GM12878 (cell line): Measurements from ENCODE around the gene ARHGEF18.

ENCODE experiments used
- CTCF ChIP-seq, 3 experiments: IDR thresholded peaks in 2 of 3; conservative IDR thresholded peaks in 1 of 3; 2 replicates each; pipeline ENCODE4 v1.5.1; 2011; ENCODE audit warnings: low read depth in 3 of 3, low read length in 3 of 3, mild to moderate bottlenecking in 3 of 3, control low read depth in 2 of 3, moderate library complexity in 2 of 3, inconsistent platforms in 1 of 3, mixed read lengths in 1 of 3; ENCODE audit not compliant: control insufficient read depth in 2 of 3, insufficient read depth in 1 of 3; ENCODE audit errors: extremely low read depth in 1 of 3
- E2F4 ChIP-seq: IDR thresholded peaks from 2 replicates; pipeline ENCODE4 v1.6.1; 2012; ENCODE audit warnings: low read depth, low read length, improper control_type of control experiment
- EZH2 ChIP-seq: IDR thresholded peaks from 2 replicates; pipeline ENCODE4 v1.6.1; 2012; ENCODE audit warnings: low read depth, mild to moderate bottlenecking, control low read depth, inconsistent platforms, low read length, borderline replicate concordance; ENCODE audit not compliant: control insufficient read depth
- GABPA ChIP-seq: IDR thresholded peaks from 2 replicates; pipeline ENCODE4 v1.6.1; 2014; ENCODE audit warnings: antibody characterized with exemption, low read depth, mild to moderate bottlenecking, inconsistent platforms
- JUND ChIP-seq: IDR thresholded peaks from 2 replicates; pipeline ENCODE4 v1.6.1; 2012; ENCODE audit warnings: low read depth, mild to moderate bottlenecking, low read length, improper control_type of control experiment, moderate library complexity
- MXI1 ChIP-seq: fragments of 150-350 bp; IDR thresholded peaks from 2 replicates; pipeline ENCODE4 v1.6.1; 2011; ENCODE audit warnings: low read depth, mild to moderate bottlenecking, inconsistent platforms, low read length, improper control_type of control experiment
- NR2C2 ChIP-seq: IDR thresholded peaks from 2 replicates; pipeline ENCODE4 v1.6.1; 2011; ENCODE audit warnings: borderline replicate concordance, low read depth; ENCODE audit not compliant: control insufficient read depth, insufficient read length
- SREBF2 ChIP-seq: IDR thresholded peaks from 2 replicates; pipeline ENCODE4 v1.6.1; 2012; ENCODE audit warnings: mild to moderate bottlenecking, low read length
- TCF12 ChIP-seq: IDR thresholded peaks from 2 replicates; pipeline ENCODE4 v1.6.1; 2011; ENCODE audit warnings: low read depth, mild to moderate bottlenecking, low read length
- YY1 ChIP-seq: IDR thresholded peaks from 2 replicates; pipeline ENCODE4 v1.6.1; 2011; ENCODE audit warnings: low read depth, mild to moderate bottlenecking, low read length
- ZBTB4 ChIP-seq: fragments of 450-650 bp; formaldehyde crosslinking; IDR thresholded peaks from 2 replicates; pipeline ENCODE4 v1.4.0; 2022; ENCODE audit warnings: mild to moderate bottlenecking, moderate library complexity
- ZBTB40 ChIP-seq: fragments of 450-650 bp; IDR thresholded peaks from 2 replicates; pipeline ENCODE4 v1.6.1; 2016; ENCODE audit warnings: mild to moderate bottlenecking, moderate library complexity, borderline replicate concordance

GRCh38 chr19:7358102-7358597, 9.4 kb downstream of the ARHGEF18 start:
- no peak for TF ChIP-seq MXI1
- TF ChIP-seq TCF12 = no peak
- TF ChIP-seq GABPA = no peak
- TF ChIP-seq CTCF (IDR thresholded peaks at IDR 0.05 in 2 of 3, conservative IDR thresholded peaks at IDR 0.05 in 1 of 3; ENCODE audit: control insufficient read depth in 2 of 3, extremely low read depth in 1 of 3, insufficient read depth in 1 of 3, low read depth in 3 of 3, low read length in 3 of 3) = no peak
- TF ChIP-seq E2F4 = no peak
- TF ChIP-seq NR2C2 = no peak
- TF ChIP-seq YY1 = no peak
- no peak for TF ChIP-seq ZBTB40
- no peak for TF ChIP-seq EZH2
- no peak for TF ChIP-seq ZBTB4 (CRISPR knock-in tag)
- TF ChIP-seq SREBF2 = no peak
- TF ChIP-seq JUND = no peak
